SIG-M5 treated with dmso at 0.1 percent for 504 hours (cell line): ENCODE results near the gene ADGRB3.
A peak's percentile ranks its signal among the peaks of the same experiment; 100 is the strongest.

ENCODE experiments used
- DNase-seq: peaks from one replicate; lab custom pipeline; 2025; ENCODE audit not compliant: unreplicated experiment; lab: John Stamatoyannopoulos, UW

ADGRB3 gene

DNA sequence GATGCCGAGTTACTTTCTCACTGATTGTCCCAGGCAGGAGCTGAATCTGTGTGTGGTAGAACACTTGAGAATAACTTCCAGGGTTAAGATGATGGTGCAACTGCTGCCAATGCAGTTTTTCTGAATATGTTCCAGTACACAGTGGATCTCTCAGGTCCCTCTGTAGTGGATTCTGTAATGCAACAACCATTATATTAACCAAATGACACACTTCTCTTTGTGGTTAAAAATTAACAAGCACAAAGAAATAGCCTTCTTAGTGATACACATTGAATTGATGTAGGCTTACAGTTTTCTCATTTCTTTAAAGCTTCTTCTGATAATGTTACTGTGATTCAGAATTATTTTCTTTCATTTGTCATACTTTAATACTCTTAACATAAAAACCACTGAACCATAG, 383.8 kb downstream of the ADGRB3 start:
- DNase-seq = no peak

DNA sequence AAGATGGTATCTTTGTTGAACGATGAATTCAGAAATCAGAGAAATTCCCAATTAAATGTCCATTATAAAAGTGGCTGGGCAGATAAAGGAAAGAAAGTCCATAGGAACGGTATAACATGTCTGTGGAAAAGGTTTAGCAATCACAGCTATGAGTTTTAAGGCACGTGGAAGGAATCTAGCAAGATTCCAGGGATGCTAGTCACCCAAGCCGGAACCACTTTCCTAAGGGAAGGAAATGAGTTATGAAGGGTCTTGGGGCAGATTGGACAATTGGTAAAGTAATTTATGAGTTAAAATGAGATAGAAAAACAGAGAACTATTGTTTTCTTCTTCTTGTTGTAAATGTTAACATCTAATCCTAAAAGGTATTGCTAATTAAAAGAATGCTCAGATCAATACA, 384.8 kb downstream of the ADGRB3 start:
- DNase-seq = no peak

DNA sequence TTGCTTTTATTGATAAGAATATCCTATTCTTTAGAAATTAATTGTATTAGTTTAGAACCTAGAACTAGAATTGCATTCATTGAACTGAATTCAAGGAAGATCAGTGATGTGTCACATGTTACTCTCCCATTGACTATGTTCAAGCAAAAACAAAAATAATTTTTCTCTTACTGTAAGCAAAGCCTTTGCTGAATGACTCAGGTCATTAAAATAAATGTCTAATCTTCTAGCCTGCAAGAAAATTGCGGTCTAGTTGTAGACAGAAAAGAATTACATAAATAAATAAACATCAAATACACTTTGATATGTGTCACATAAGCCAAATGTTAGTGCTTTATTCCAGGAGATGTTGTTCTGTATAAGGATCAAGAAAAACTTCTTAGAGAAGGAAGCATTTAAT, 387.9 kb downstream of the ADGRB3 start:
- DNase-seq = no peak

DNA sequence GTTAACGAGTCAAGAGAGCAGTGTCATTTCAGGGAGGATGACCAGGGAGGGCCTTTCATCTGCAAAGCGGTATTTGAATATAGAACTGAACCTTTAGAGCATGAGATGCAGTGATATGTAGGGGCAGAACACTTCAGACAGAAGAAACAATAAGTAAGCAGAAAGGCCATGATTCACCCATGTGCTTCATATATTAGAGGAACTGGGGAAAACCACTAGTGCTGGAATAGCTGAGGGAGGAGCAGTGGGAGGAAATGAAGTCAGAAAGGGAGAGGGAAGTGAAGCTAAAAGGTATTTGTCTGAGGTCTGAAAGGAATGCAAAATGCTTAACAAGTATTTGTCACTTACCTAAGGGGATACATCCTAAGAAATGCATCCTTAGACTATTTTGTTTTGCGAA, 391.2 kb downstream of the ADGRB3 start:
- peak; percentile 2 for DNase-seq

DNA sequence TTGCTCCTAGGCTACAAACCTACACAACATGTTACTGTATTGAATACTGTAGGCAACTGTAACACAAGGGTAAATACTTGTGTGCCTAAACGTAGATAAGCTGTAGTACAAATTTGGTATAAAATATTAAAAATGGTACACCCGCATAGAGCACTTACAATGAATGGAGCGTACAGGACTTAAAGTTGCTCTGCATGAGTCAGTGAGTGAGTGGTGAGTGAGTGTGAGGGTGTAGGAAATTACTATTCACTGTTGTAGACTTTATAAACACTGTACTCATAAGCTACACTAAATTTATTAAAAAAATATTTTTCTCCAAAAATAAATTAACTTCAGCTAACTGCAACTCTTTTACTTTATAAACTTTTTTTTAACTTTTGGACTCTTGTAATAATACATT, 391.6 kb downstream of the ADGRB3 start:
- DNase-seq = no peak

DNA sequence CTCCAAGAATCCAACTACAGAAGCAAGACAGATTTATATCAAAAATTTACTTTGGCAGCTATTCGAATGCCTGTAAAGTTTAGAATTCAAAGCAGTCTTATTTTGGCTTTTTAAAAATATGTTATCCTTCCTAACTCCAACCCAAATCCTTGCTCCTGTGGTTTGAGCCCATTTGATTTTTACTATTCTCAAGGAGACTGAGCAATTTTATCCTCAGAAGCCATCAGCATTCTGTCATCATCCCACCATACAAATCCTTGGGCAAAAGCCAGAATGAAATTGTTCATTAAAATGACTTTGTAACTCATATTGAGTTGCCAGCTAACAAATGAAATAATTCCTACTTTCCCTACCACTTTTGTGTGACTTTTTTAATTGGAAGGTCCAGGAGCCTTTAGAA, 392.8 kb downstream of the ADGRB3 start:
- no peak for DNase-seq

DNA sequence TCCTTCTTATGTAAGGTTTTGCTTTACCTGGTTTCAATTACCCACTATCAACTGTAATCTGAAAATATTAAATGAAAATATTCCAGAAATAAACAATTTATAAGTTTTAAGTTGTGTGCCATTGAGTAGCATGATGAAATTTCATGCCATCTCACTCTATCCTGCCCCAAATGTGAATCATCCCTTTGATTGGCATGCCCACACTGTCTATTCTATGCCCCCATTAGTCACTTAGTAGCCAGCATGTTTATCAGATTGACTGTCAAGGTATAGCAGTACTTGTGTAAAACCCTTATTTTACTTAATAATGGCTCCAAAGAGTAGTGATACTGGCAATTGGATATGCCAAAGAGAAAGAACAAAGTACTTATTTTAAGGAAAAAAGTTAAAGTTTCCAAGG, 403.8 kb downstream of the ADGRB3 start:
- no peak for DNase-seq

DNA sequence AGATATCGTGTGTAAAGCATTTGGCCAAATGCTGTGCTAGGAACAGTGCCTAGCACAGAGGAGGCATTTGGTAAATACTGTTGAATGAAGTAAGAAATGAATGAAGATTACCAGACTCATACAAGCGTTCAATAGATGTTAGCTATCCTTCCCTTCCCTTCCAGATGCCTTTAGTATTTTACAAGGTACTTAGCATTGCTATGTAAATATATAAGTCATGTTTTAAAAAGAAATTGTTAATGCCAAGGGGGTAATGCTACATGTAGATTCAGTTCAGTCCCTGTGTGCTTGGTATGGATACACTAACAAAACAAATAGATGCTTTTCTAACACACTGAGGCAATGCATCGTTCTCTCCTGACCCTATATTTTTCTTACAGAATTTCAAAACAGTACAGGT, 407.2 kb downstream of the ADGRB3 start:
- no peak for DNase-seq

DNA sequence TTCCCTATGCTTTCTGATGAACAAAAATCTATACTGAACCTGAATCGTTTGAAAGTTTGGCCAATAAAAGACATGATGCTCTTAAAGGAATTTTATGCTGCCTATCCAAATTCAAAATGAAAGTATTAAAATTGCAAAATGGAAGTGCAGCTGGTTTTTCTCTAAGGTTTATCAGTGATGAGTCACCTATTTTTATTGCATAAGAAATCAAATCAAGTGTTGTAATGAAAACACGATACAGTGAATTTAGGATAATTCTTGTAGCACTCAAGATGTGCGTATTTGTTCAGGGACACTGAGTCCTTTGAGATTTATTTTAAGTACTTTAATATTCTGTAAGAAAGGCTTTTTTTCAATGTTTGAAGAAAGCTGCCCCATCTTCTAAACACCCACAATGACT, 409.5 kb downstream of the ADGRB3 start:
- no peak for DNase-seq

DNA sequence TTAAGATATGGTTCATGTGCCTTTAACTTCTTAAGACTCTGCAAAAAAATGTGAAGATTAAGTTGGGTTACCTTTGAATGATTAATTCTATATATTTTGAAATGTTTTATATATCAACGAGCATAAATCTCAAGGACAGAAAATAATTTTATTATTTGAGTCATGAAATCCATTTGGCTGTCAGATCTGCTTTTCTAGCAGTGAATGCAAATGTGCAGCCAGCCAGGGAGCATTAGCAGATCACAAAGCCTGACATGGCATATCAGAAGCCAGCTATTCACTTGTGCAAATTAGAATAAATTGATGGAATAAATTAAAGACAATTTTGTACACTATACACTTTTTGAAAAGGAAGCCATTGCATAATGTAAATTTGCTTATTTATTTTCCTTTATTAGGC, 424.3 kb downstream of the ADGRB3 start:
- DNase-seq = no peak

DNA sequence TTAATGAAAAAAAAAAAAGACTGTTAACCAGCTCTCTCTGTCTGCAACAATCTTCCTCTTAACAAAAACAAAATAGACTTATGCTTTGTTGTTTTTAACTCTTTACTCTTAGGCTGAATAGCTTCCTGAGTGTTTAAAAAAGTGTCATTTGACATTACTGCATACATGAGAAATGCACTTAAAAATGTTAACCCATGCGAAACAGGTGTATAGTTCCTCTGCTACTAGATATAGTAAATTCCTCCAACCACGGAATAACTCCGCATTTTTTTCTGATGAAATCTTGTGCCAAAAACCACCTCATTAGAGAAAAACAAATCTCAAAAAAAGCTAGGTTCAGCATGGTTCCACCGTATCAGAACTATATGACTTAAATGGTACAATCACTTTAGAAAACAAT, 426.0 kb downstream of the ADGRB3 start:
- no peak for DNase-seq

DNA sequence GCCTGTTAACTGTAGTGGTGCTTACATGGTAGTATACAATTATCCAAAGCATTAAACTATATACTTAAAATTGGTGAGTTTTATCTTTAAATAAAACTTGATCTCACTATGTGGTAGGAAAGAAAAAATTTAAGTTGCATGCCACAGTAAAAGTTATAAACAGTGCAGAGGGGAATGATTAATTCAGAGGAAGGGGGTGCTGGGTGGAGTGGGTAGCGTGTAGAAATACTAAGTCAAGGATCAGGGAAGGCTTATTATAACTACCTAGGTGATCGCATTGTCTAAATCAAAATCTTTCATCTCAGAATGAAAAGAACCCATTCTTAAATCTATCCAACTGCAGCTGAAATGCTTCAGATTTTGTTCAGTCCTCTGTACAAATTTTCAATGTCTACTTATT, 428.3 kb downstream of the ADGRB3 start:
- DNase-seq = no peak

DNA sequence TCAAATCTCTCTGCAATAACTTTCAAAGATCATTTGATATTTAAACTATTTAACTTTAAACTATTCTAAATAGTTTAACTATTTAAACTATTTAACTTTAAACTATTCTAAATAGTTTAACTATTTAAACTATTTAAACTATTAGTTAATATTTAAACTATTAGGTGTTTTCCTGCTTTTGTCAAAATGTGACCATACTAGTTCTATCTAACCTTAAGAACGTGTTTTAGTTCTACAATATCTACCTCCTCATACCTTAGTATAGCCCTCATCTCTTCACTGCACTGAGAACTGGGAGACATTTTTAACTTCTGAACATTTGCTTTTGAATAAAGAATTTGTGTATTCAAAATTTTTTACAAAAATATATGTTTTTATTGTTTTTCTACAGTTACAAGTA, 429.1 kb downstream of the ADGRB3 start:
- no peak for DNase-seq

DNA sequence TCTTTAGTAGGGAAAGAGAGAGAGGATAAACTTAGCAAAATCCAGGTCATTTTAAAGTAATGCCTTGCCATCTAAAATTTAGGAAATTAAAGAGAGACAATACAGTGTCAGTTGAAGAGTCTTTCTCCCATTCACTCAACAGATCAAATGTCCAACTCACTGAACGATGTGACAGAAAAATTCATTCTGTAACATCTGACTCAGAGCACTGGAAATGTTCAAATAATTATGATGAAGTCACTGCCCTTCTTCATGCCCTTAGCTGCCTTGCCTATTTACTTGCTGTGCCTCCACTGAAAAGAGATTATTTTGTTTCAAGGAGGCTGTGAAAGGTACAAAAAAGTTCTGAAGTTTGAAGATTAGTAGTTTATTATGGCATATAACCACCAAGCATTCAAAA, 434.8 kb downstream of the ADGRB3 start:
- DNase-seq = no peak

DNA sequence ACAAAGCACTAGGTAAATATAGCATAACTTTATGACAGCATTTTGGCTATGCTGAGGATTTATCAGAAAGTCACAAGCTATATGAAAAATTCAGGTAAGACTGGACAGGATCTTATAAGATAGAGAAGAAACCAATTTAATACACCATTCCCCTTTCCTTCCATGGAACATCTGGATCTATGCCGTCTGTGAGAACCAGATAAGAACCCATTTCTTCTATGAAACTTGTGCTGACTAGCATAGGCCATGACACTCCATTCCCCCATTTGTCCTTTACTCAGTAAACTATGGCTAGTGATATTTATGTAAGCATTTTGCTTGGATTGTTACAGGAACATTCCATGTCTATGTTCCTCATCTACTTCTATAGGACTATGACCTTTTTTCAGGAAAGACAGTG, 437.7 kb downstream of the ADGRB3 start:
- DNase-seq = no peak

DNA sequence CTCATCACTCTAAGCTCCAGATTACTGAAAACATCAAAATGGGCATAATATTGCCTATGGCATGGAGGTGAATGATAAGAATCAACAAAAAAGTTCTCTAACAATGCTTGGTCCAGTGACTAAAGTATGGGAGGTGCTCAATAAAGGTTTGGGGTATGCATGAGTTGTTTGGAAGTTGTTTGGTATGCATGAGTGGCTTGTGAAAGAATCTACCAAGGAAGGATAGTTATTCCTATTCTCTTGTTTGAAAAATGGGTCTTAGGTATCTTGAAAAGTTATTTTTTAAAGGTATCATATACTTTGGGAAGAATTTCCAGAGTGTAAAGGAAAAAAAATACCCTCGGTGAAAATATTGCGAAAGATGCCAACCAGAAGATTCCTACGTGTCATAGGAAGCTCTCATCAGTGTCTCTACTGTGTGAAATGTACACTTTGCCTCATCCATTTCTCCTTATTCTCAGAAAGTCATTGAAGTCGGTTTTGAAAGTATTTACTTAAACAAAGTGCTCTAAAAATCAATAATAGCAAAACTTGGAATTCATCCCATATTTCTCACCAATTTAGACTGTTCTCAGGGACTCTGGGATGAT, 449.8 kb downstream of the ADGRB3 start:
- DNase-seq = no peak

DNA sequence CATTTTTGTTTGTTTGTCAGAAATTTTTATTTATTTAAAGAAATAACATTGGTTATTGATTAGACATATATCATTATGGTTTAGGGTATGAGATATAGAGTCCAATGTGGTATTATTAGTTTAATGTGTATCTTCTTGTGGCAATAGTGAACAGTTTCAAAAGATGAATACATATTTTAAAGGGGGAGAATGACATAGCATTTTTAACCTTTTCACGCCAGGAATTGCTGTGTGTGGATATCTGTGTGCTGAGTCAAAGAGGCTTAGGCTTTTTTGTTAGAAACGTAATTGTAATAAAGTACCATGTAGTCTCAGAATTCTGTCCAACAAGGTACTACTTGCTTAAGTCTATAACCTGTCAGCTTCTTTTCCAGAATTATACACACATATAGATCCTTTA, 451.6 kb downstream of the ADGRB3 start:
- DNase-seq = no peak

DNA sequence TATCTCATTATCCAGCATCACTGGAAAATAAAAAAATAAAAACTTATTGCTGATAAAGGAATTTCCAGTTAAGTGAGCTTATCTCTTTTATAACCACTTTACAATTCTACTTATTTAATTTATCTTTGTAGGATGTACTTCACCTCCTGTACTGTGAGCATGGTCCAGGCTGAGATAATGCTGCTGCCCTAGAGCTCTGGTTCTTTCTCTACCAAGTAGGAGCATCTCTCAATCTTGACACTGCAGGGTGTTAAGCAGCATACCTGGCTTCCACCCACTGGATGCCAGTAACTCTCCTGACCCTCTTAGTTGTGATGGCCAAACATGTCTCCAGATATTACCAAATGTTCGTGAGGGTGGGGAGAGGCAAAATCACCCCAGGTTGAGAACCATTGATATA, 454.5 kb downstream of the ADGRB3 start:
- DNase-seq = no peak

DNA sequence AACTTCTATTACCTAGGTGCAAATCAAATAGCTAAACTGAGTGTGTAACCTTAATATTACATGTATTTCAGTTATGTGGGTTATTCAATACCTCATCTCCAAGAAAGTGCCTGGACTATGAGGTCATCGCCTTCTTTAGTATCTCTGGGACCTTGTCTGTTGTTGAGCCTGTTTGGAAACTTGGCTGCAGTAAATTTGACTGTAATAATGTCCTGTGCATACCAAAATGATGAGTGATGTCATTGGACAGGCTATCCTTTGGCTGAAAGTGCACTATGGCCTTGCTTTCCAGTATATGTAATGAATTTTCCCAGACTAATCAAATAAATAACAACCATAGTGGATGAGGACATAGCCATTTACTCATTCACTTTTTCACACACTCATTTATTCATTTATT, 455.1 kb downstream of the ADGRB3 start:
- DNase-seq = no peak

DNA sequence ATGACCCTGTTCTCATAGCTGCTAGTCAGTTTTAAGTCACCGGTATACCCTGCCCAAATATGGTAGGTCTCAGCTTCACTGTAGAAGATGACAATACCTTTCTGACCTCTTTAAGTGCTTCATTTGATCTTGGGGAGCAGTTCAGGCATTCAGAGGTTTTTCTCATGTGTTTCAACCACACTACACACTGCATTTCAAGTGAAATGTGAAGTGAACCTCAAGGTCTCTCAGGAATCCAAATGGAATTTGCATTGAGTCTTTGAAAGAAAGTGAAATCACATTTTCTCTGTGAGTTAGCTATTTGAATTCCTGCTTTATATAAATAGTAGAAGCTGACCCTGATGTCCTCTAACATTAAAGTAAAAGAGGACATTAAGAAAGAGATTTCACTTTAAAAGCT, 461.6 kb downstream of the ADGRB3 start:
- no peak for DNase-seq

DNA sequence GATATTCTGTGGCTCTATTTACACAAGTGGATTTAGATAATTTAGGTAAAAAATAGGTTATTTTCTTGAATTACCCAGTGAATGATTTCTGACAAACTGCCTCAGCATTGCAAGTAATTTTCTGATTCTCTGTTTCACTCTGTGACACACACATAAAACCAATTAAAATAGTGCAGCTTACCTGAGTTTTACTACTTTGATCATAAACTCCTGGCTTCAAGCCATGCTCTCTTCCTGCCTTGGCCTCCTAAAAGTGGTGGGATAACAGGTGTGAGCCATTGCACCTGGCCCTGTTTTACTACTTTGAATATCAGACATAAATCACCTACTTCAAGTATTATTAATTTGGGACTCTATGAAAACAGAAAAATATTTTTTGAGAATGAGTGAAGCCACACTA, 462.9 kb downstream of the ADGRB3 start:
- no peak for DNase-seq

DNA sequence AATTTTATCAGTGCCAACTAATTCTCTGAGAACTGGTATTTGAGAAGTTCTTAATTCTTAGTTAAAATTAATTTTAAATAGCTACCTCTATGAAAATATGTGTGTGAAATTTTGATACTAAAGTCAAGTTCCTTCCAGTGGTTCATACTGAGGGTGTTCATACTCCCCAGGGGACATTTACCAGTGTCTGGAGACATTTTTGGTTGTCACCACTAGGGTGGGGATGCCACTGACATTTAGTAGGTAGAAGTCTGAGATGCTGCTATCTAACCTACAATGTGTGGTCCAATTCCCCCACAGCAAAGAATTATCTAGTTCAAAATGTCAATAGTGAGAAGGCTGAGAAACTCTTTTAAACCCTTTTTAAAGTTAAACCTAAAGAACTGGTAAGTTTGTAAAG, 463.8 kb downstream of the ADGRB3 start:
- DNase-seq = no peak

DNA sequence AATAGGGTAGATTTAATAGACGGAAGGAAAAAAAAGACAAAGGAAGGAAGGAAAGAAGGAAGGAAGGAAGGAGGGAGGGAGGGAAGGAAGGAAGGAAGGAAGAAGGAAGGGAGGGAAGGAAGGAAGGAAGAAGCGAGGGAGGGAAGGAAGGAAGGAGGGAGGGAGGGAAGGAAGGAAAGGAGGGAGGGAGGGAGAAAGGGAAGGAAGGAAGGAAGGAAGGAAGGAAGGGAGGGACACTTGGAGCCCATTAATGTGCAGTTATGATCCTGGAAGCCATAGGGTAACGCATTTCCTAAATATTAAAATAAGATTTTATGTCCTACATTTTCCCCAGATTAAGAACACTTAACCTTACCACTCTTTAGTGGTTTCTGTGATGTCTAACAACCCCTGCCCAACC, 465.7 kb downstream of the ADGRB3 start:
- DNase-seq = no peak

DNA sequence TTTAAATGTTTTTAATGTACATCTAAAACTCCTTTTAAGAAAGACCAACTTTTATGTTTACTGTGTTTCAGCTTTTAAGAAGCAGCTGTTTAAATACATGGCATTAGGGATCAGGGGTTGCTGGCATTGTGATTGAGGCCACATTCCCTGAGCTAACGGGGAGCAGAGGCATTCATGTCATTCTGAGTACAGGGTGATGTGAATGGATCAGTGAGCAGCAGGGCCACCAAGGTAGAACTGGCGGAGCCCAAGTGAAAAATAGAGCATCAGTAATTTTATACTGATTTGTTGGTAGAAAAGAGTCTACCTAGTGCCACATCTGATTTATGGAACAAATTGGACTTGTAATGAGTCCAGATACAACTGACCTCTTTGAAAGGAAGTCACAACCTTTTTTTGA, 467.3 kb downstream of the ADGRB3 start:
- no peak for DNase-seq
